ENCODE measurements around the gene LTN1. TPM values are rescaled to one million over a fixed set of nuclear protein-coding genes. Genes with fewer than 3 reads are reported as not detected.

The LTN1 gene
- total RNA-seq, 1 donor from 2014 or later, result 22.0 TPM

DNA sequence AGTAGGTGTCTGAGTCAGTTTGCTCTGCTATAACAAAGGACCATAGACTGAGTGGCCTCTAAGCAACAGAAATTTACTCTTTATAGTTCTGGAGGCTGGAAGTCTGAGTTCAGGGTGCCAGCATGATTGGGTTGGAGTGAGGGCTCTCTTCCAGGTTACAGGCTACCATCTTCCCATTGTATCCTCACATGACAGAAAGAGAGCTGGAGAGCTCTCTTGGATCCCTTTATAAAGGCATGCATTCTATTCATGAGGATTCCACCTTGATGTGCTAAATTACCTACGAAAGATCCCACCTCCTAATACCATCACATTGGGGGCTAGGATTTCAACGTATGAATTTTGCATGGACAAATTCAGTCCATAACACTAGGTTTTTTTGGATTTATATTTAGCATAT lies 79.6 kb downstream of the LTN1 start:
- TF ChIP-seq, protein P1, sequence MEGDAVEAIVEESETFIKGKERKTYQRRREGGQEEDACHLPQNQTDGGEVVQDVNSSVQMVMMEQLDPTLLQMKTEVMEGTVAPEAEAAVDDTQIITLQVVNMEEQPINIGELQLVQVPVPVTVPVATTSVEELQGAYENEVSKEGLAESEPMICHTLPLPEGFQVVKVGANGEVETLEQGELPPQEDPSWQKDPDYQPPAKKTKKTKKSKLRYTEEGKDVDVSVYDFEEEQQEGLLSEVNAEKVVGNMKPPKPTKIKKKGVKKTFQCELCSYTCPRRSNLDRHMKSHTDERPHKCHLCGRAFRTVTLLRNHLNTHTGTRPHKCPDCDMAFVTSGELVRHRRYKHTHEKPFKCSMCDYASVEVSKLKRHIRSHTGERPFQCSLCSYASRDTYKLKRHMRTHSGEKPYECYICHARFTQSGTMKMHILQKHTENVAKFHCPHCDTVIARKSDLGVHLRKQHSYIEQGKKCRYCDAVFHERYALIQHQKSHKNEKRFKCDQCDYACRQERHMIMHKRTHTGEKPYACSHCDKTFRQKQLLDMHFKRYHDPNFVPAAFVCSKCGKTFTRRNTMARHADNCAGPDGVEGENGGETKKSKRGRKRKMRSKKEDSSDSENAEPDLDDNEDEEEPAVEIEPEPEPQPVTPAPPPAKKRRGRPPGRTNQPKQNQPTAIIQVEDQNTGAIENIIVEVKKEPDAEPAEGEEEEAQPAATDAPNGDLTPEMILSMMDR (IDR thresholded peaks at IDR 0.05), result no peak
- H3K9me3 Mint-ChIP-seq (ENCODE audit: low read depth), result no peaks in the 10 kb centered on the region
- no peaks in the 10 kb centered on the region for H3K27me3 Mint-ChIP-seq (ENCODE audit: low read depth)
- H3K4me1 Mint-ChIP-seq (ENCODE audit: low read depth), result peaks cover 19% of the 10 kb centered on the region
- H3K36me3 Mint-ChIP-seq (ENCODE audit: low read depth), result peaks cover 3% of the 10 kb centered on the region
- no peak for DNase-seq (ENCODE audit: low spot score)
- H3K4me3 Mint-ChIP-seq (ENCODE audit: unreplicated experiment), result no peak overlapping the region
- H3K27ac Mint-ChIP-seq (ENCODE audit: unreplicated experiment), result no peak overlapping the region

DNA sequence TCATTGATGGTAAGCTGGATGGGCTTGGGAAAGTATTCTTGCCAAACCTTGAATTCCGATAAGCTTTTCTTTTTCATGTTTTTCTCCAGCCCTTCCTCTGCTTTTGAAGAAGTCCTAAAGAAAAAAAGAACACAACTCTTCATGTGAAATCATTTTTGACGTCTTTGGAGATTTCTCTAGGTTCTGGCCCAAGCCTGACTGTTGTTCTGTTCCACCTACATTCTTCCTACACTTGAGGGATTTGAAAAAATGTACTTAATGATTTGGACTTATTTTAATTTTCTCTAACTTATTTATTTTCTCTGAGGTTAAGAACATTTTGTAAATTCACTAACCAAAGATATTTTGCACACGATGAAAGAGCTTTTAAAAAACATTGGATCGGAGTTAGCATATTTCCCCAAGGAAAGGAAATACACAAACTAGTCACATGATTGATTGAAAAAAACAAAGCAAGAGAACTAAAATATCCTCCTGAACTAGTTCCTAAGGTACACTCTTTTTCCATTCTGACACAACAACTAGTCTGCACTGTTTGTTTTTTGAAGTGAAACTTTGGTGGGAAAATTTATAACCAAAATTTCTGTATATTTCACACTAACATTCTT lies 82.3 kb downstream of the LTN1 start:
- no peaks in the 10 kb centered on the region for H3K27me3 Mint-ChIP-seq (ENCODE audit: low read depth)
- no peak for DNase-seq (ENCODE audit: low spot score)
- no peak overlapping the region for H3K4me3 Mint-ChIP-seq (ENCODE audit: unreplicated experiment)
- H3K36me3 Mint-ChIP-seq (ENCODE audit: low read depth), result peaks cover 1% of the 10 kb centered on the region
- TF ChIP-seq, protein P1 (IDR thresholded peaks at IDR 0.05), result no peak
- no peaks in the 10 kb centered on the region for H3K9me3 Mint-ChIP-seq (ENCODE audit: low read depth)
- H3K4me1 Mint-ChIP-seq (ENCODE audit: low read depth), result peaks cover 19% of the 10 kb centered on the region
- H3K27ac Mint-ChIP-seq (ENCODE audit: unreplicated experiment), result peak overlapping the region; percentile 60

DNA sequence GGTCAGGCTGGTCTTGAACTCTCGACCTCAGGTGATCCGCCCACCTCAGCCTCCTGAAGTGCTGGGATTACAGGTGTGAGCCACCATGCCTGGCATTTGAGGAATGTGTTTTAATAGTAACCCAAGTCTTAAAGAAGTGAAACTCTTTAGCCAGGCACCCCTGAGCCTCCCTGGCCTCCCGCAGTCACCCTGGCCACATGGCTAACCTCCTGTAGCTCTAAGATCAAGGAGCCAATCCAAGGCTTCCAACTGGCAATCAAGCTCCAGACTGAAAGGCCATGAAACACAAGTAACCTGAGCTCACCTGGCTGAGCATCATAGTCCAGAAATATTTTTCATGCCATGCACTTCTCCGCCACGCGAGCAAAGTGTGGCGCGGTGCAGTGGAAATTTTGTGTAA lies 84.3 kb downstream of the LTN1 start:
- Mint-ChIP-seq H3K27me3 (ENCODE audit: low read depth) (no peaks in the 10 kb centered on the region), H3K9me3 (ENCODE audit: low read depth) (no peaks in the 10 kb centered on the region), H3K4me3 (ENCODE audit: unreplicated experiment) (no peak overlapping the region), H3K36me3 (ENCODE audit: low read depth) (no peaks in the 10 kb centered on the region), H3K4me1 (ENCODE audit: low read depth) (peaks cover 19% of the 10 kb centered on the region), H3K27ac (ENCODE audit: unreplicated experiment) (no peak overlapping the region)
- no peak for DNase-seq (ENCODE audit: low spot score)
- TF ChIP-seq, protein P1 (IDR thresholded peaks at IDR 0.05), result no peak

DNA sequence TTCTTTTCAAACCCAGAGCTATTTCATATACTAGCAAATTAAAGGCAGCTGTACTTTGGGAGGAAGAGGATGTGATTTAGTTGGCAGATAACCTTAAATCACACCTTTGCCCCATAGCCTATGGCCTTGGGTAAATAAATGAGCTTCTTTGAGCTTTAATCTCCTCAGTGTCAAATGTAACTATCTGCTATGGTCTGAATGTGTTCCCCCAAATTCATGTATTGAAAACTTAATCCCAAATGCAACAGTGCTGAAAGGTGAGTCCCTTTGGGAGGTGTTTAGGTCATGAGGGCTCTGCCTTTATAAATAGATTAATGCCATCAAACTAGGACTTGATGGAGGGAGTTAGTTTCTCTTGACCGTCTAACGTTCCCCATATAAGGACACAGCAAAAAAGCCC lies 85.8 kb downstream of the LTN1 start:
- Mint-ChIP-seq H3K4me1 (ENCODE audit: low read depth) (peaks cover 17% of the 10 kb centered on the region), H3K27ac (ENCODE audit: unreplicated experiment) (no peak overlapping the region), H3K4me3 (ENCODE audit: unreplicated experiment) (no peak overlapping the region), H3K36me3 (ENCODE audit: low read depth) (no peaks in the 10 kb centered on the region), H3K9me3 (ENCODE audit: low read depth) (no peaks in the 10 kb centered on the region), H3K27me3 (ENCODE audit: low read depth) (no peaks in the 10 kb centered on the region)
- TF ChIP-seq, protein P1 (IDR thresholded peaks at IDR 0.05), result no peak
- no peak for DNase-seq (ENCODE audit: low spot score)

DNA sequence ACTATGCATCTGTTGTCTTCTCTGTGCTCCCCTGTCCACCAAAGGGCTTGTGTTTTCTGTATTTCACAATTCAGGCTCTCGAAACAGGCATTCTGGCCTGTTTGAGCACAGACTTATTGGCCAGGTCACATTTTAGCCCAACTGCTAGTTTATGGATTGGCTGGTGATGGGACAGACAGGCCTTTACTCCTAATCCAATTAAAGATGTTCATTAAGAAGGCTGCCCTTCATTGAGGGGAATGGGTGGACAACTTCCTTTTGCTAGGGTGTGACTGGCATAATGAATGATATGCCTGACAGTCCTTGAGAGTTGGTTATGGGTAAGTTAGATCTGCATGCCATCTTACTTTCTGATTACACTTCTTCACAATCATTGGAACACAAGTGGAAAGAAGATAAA lies 86.4 kb downstream of the LTN1 start:
- no peak for DNase-seq (ENCODE audit: low spot score)
- H3K4me3 Mint-ChIP-seq (ENCODE audit: unreplicated experiment), result no peak overlapping the region
- no peaks in the 10 kb centered on the region for H3K36me3 Mint-ChIP-seq (ENCODE audit: low read depth)
- H3K27ac Mint-ChIP-seq (ENCODE audit: unreplicated experiment), result no peak overlapping the region
- H3K9me3 Mint-ChIP-seq (ENCODE audit: low read depth), result no peaks in the 10 kb centered on the region
- no peaks in the 10 kb centered on the region for H3K27me3 Mint-ChIP-seq (ENCODE audit: low read depth)
- H3K4me1 Mint-ChIP-seq (ENCODE audit: low read depth), result peaks cover 11% of the 10 kb centered on the region
- TF ChIP-seq, protein P1 (IDR thresholded peaks at IDR 0.05), result no peak
